SIG-M5 treated with dmso at 0.1 percent for 504 hours (cell line): ENCODE measurements around the gene FRA10AC1.

ENCODE experiments used
- DNase-seq: peaks from one replicate; lab custom pipeline; 2025; ENCODE audit not compliant: unreplicated experiment; lab: John Stamatoyannopoulos, UW

FRA10AC1 gene

DNA sequence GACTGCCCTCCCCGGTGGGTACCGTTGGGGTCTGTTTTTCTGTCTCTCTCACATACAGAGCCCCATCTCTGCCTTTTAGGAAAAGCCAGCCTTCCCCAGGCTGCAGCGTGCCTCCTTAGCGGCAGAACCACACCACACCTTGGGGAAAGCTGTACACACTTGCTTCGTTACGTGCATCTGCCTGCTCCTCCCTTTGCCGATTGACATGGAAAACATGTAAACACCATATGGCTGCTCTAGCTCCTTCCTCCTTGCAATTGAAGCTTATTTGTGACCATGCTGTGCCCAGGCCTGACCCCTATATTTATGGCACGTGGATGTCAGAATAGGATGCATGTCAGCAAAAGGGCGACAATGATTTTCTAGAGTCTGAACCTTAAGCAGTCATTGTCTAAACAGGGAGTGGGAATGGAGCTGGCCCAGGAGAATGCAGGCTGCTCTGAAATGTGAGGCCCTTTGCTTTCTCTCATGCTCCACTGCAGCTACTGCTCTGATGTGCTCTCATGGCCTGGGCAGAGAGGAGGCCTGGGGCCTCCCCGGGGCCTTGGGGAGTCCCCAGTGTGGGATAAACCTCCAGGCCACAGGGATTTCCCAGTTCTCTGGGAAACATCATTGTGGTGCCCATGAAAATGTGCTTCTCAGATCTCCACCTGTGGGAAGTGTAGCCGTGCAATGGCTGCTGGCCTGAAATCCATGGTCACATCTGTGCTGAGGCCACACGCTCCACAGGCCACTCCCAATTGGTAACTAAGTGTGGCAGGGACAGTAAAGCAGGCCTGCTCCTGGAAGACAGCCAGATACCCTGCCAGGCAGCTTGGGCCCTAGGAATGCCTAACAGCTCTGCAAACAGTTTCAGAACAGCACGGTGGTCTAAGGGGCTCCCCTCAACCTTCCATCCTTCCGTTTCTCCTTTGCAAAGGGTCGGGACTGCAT, 71.5 kb downstream of the FRA10AC1 start:
- no peak for DNase-seq

DNA sequence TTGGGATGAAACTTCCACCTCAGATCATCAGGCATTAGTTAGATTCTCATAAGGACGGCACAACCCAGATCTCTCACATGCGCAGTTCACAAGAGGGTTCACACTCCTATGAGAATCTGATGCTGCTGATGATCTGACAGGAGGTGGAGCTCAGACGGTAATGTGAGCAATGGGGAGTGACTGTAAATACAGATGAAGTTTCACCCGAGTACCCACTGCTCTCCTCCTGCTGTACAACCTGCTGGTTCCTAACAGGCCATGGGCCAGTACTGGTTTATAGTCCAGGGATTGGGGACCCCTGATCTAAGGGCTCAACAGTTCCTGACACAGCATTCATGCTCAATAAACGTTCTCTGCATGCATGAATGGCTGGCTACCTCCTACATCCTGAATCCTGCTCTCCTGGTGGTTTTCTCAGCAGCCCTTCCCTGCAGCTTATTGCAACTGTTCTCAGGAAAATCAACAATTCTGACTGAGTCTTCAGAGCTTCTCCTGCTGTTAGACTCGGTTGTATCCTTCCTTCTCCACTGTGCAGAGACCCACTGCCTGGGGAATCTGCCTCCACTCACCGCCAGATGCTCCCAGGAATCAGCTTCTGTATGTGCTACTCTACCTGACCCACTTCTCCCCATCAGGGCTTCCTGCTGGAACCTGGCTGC, 72.6 kb downstream of the FRA10AC1 start:
- DNase-seq: no peak

DNA sequence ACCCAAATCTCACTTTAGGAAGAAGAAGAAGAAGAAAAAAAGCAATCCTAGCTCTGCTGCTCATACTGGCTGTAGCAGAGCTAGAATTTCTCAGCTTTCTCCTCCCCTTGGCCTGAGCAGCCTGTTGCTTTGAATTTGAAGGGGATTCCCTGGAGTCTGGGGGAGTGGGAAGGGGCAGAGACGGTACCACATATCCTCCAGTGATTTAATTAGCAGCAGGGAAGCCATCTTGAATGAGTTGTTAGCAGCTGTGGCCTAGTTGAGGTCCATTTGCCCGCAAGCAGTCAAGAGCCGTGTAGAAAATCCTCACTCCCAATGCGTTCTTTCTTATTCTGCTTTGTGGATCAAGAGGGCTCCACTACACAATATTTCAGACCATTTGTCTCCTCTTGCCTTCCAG, 73.5 kb downstream of the FRA10AC1 start:
- DNase-seq: no peak

DNA sequence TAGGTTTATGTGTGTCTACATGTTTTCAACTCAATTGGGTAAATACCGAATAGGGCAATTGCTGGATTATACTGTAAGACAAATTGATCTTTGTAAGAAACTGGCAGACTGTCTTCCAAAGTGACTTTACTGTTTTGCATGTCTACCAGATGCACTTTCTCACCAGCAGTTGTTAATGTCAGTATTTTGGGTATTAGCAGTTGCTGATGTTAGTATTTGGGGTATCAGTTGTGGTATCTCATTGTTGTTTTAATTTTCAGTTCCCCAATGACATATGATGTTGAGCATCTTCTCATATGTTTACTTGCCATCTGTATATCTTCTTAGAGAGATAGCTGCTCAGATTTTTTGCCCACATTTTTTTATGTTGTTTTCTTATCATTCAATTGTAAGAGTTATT, 79.5 kb downstream of the FRA10AC1 start:
- DNase-seq: no peak

DNA sequence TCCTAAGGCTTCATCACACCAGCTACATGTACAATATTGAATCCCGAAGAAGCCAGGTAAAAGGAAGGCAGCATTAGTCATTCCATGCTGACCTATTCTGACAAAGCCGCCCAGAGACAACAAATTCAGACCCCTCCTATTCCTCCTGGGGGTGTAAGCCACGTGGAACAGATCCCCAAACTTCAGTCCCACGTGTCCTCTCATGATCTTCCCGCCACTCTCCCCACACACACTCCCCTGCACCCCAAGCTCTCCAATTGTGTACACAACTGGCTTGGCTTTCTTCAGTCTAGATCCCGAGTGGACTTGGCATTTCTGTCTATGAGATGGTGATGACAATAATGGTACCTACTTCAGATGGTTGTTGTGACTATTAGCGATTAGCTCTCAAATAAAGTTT, 81.5 kb downstream of the FRA10AC1 start:
- DNase-seq: no peak
